GM12891 (cell line): ENCODE measurements around the gene UTP3.

ENCODE experiments used
- PAX5 ChIP-seq: IDR thresholded peaks from 2 replicates; pipeline ENCODE4 v1.6.1; 2011; ENCODE audit warnings: low read length, moderate library complexity, mild to moderate bottlenecking; ENCODE audit not compliant: insufficient read depth, severe bottlenecking
- POLR2A ChIP-seq: IDR thresholded peaks from 2 replicates; pipeline ENCODE4 v1.6.1; 2011; ENCODE audit warnings: low read depth, low read length, control low read depth
- POLR2AphosphoS5 ChIP-seq: IDR thresholded peaks from 2 replicates; pipeline ENCODE4 v1.6.1; 2011; ENCODE audit warnings: low read depth, low read length, control low read depth
- TAF1 ChIP-seq: IDR thresholded peaks from 2 replicates; pipeline ENCODE4 v1.6.1; 2011; ENCODE audit warnings: low read depth, low read length, control low read depth

DNA sequence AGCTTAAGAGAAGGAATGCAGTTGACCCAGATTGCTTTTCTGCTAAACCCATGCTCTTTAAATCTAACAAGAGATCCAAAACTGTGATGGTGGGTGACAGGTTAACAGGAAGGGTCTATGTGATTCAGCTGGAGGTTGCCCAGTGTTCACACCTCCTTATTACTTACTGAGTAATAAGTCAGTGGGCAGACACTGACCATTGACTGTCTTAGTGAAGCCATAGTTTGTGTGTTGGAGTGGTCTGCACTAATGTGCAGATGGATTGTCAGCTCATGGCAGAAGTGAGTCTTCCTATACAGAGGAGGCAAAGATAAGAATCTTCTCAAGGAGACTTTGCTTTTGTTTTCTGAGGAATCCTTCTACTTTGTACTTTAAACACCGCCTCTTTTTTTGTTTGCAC lies 18.2 kb downstream of the UTP3 start:
- no peak for TF ChIP-seq TAF1
- TF ChIP-seq PAX5 = no peak
- TF ChIP-seq POLR2A = no peak
- no peak for TF ChIP-seq POLR2AphosphoS5
